Gastrocnemius medialis (tissue), 4 donors: ENCODE measurements around the gene SREBF1.

ENCODE experiments used
- CTCF ChIP-seq, 5 experiments: fragments of 450-650 bp in 3 of 5; fragments of 200-600 bp in 2 of 5; sonication (generic) in 2 of 5; IDR thresholded peaks in 4 of 5; conservative IDR thresholded peaks in 1 of 5; 1 replicate in 4 of 5; 2 replicates in 1 of 5; pipeline ENCODE4 v1.5.1; 2016 to 2019; ENCODE audit warnings: antibody characterized with exemption in 5 of 5, mild to moderate bottlenecking in 3 of 5, moderate library complexity in 3 of 5
- POLR2A ChIP-seq, 2 donors: fragments of 450-650 bp; IDR thresholded peaks; one replicate each; pipeline ENCODE4 v1.6.1; 2017; ENCODE audit warnings: antibody characterized with exemption in 2 of 2, mild to moderate bottlenecking in 2 of 2, moderate library complexity in 2 of 2

- no peak for TF ChIP-seq CTCF (IDR thresholded peaks at IDR 0.05 in 4 of 5, conservative IDR thresholded peaks at IDR 0.05 in 1 of 5)
- TF ChIP-seq POLR2A (IDR thresholded peaks at IDR 0.05): no peak
These were observed 1.2 kb downstream of the SREBF1 start for GRCh38 chr17:17835415-17836249.
